H1 (cell line): ENCODE results near the gene MEGF9. TPM values are rescaled to one million over a fixed set of nuclear protein-coding genes. Genes with fewer than 3 reads are reported as not detected.

ENCODE experiments used
- CTCF ChIA-PET: fragments of 300-600 bp; sonication (Branson Sonifier 250); formaldehyde crosslinking; loops from one replicate; lab custom pipeline; 2021; ENCODE audit not compliant: partially characterized antibody; lab: Charles Lee
- POLR2A ChIA-PET: fragments of 300-600 bp; sonication (Branson Sonifier 250); formaldehyde crosslinking; loops from one replicate; lab custom pipeline; 2021; ENCODE audit warnings: inconsistent platforms; ENCODE audit not compliant: partially characterized antibody; lab: Charles Lee
- DNase-seq, 2 experiments: peaks; one replicate each; pipeline versions ENCODE4 v3.0.0 to v3.0.0-alpha.2; 2010 to 2022; ENCODE audit warnings: low spot score in 2 of 2, low read depth in 1 of 2, mixed read lengths in 1 of 2
- FAIRE-seq: peaks from 2 replicates; lab custom pipeline; 2011; peaks lifted over from hg19 to GRCh38; lab: Jason Lieb, UNC
- H2AFZ ChIP-seq: 2 replicates; pipeline ENCODE4 v1.8.1; 2012; ENCODE audit warnings: low read length, inconsistent platforms
- H2AK5ac ChIP-seq: 2 replicates; pipeline ENCODE4 v1.6.1; 2013; ENCODE audit warnings: low read depth, low read length
- H2BK120ac ChIP-seq: replicated peaks from 2 replicates; pipeline ENCODE3; 2013; ENCODE audit warnings: low read depth, low read length, inconsistent platforms
- H2BK12ac ChIP-seq: 2 replicates; pipeline ENCODE4 v1.6.1; 2013; ENCODE audit warnings: low read depth, low read length
- H2BK15ac ChIP-seq: 2 replicates; pipeline ENCODE4 v1.6.1; 2013; ENCODE audit warnings: low read length
- H2BK20ac ChIP-seq: 2 replicates; pipeline ENCODE4 v1.6.1; 2013; ENCODE audit warnings: low read length
- H2BK5ac ChIP-seq: 2 replicates; pipeline ENCODE4 v1.6.1; 2013; ENCODE audit warnings: low read depth, low read length
- H3K14ac ChIP-seq: 2 replicates; pipeline ENCODE4 v1.6.1; 2013; ENCODE audit warnings: inconsistent platforms; ENCODE audit not compliant: insufficient read length
- H3K18ac ChIP-seq: 2 replicates; pipeline ENCODE4 v1.6.1; 2013; ENCODE audit warnings: low read length; ENCODE audit errors: extremely low read depth
- H3K23ac ChIP-seq: 2 replicates; pipeline ENCODE4 v1.6.1; 2013; ENCODE audit warnings: inconsistent platforms; ENCODE audit not compliant: insufficient read length
- H3K23me2 ChIP-seq: 2 replicates; pipeline ENCODE4 v1.6.1; 2013; ENCODE audit warnings: low read depth, low read length
- H3K27ac ChIP-seq: 2 replicates; pipeline ENCODE4 v1.6.1; 2011; ENCODE audit warnings: low read depth, low read length, inconsistent platforms
- H3K27me3 ChIP-seq, 4 experiments: replicated peaks in 1 of 4; 1 replicate in 1 of 4; 2 replicates in 3 of 4; pipeline versions ENCODE4 v1.6.1 to v1.8.1; 2011 to 2013; ENCODE audit warnings: low read length in 3 of 4, mild to moderate bottlenecking in 3 of 4, inconsistent platforms in 2 of 4, mixed read lengths in 2 of 4, moderate library complexity in 1 of 4; ENCODE audit not compliant: control insufficient read depth in 3 of 4, insufficient read depth in 3 of 4; ENCODE audit errors: extremely low read depth in 1 of 4
- H3K36me3 ChIP-seq, 4 experiments: 2 replicates each; pipeline versions ENCODE4 v1.6.1 to v1.8.1; 2011 to 2013; ENCODE audit warnings: mild to moderate bottlenecking in 4 of 4, low read length in 3 of 4, moderate library complexity in 2 of 4, control low read depth in 1 of 4, inconsistent platforms in 1 of 4; ENCODE audit not compliant: insufficient read depth in 4 of 4, control insufficient read depth in 2 of 4
- H3K4ac ChIP-seq: replicated peaks from 2 replicates; pipeline ENCODE3; 2013; ENCODE audit warnings: low read length, low read depth, mixed read lengths, inconsistent platforms; ENCODE audit not compliant: insufficient read length
- H3K4me1 ChIP-seq, 4 experiments: replicated peaks in 1 of 4; 1 replicate in 1 of 4; 2 replicates in 3 of 4; pipeline versions ENCODE4 v1.6.1 to v1.8.1; 2011 to 2013; ENCODE audit warnings: low read length in 3 of 4, inconsistent platforms in 2 of 4, mixed read lengths in 1 of 4; ENCODE audit not compliant: insufficient read depth in 4 of 4, control insufficient read depth in 3 of 4
- H3K4me2 ChIP-seq, 2 experiments: 2 replicates each; pipeline versions ENCODE4 v1.6.1 to v1.8.1; 2011 to 2013; ENCODE audit warnings: low read depth in 2 of 2, low read length in 2 of 2, control low read depth in 1 of 2, inconsistent platforms in 1 of 2, mild to moderate bottlenecking in 1 of 2; ENCODE audit not compliant: insufficient read depth in 1 of 2
- H3K4me3 ChIP-seq, 4 experiments: fragments of 200-600, 300-600 bp in 1 of 4; sonication (generic), shearing (Covaris generic), sonication (Bioruptor Twin) in 1 of 4; 2 replicates each; pipeline versions ENCODE4 v1.5.1 to v1.8.1; 2011 to 2016; ENCODE audit warnings: low read length in 4 of 4, low read depth in 3 of 4, control low read depth in 2 of 4, inconsistent platforms in 2 of 4, mild to moderate bottlenecking in 2 of 4, mixed read lengths in 1 of 4, moderate library complexity in 1 of 4; ENCODE audit not compliant: insufficient read depth in 2 of 4; ENCODE audit errors: extremely low read depth in 1 of 4
- H3K56ac ChIP-seq: replicated peaks from 2 replicates; pipeline ENCODE3; 2013; ENCODE audit warnings: low read depth, mild to moderate bottlenecking, mixed read lengths, low read length, inconsistent platforms; ENCODE audit not compliant: insufficient read length
- H3K79me1 ChIP-seq: 2 replicates; pipeline ENCODE4 v1.6.1; 2013; ENCODE audit warnings: low read depth, low read length, control low read depth
- H3K79me2 ChIP-seq, 2 experiments: 2 replicates each; pipeline versions ENCODE4 v1.6.1 to v1.8.1; 2012 to 2013; ENCODE audit warnings: low read length in 2 of 2, mild to moderate bottlenecking in 2 of 2, inconsistent platforms in 1 of 2; ENCODE audit not compliant: insufficient read depth in 2 of 2, control insufficient read depth in 1 of 2
- H3K9ac ChIP-seq, 4 experiments: replicated peaks in 1 of 4; 1 replicate in 1 of 4; 2 replicates in 3 of 4; pipeline versions ENCODE4 v1.6.1 to v1.8.1; 2011 to 2013; ENCODE audit warnings: low read depth in 3 of 4, low read length in 3 of 4, control low read depth in 2 of 4, mild to moderate bottlenecking in 2 of 4, moderate library complexity in 2 of 4, inconsistent platforms in 1 of 4; ENCODE audit errors: extremely low read depth in 1 of 4
- H3K9me3 ChIP-seq, 2 experiments: 2 replicates each; pipeline versions ENCODE4 v1.6.1 to v1.8.1; 2012 to 2013; ENCODE audit warnings: mild to moderate bottlenecking in 2 of 2, moderate library complexity in 2 of 2, control low read depth in 1 of 2, inconsistent platforms in 1 of 2, low read depth in 1 of 2, low read length in 1 of 2, mixed read lengths in 1 of 2; ENCODE audit not compliant: insufficient read depth in 2 of 2
- H4K20me1 ChIP-seq, 2 experiments: replicated peaks in 1 of 2; 2 replicates each; pipeline versions ENCODE3 to v1.8.1; 2011 to 2013; ENCODE audit warnings: inconsistent platforms in 2 of 2, low read length in 2 of 2, mild to moderate bottlenecking in 1 of 2; ENCODE audit not compliant: insufficient read depth in 2 of 2, control insufficient read depth in 1 of 2
- H4K5ac ChIP-seq: 2 replicates; pipeline ENCODE4 v1.6.1; 2013; ENCODE audit warnings: low read length, low read depth, mixed read lengths, inconsistent platforms; ENCODE audit not compliant: insufficient read length
- H4K8ac ChIP-seq: 2 replicates; pipeline ENCODE4 v1.8.0; 2013; ENCODE audit warnings: mild to moderate bottlenecking, moderate library complexity, low read length, inconsistent platforms; ENCODE audit not compliant: insufficient read depth; ENCODE audit errors: extremely low read depth
- H4K91ac ChIP-seq: replicated peaks from 2 replicates; pipeline ENCODE3; 2013; ENCODE audit warnings: low read length, mixed read lengths, inconsistent platforms; ENCODE audit not compliant: insufficient read length
- BACH1 ChIP-seq: IDR thresholded peaks from 2 replicates; pipeline ENCODE4 v1.6.1; 2012; ENCODE audit warnings: low read length, improper control_type of control experiment
- BCL11A ChIP-seq, 2 experiments: IDR thresholded peaks; one replicate each; pipeline ENCODE4 v1.6.1; 2011; ENCODE audit warnings: low read depth in 2 of 2, low read length in 2 of 2, mild to moderate bottlenecking in 2 of 2
- FOSL1 ChIP-seq: IDR thresholded peaks from 2 replicates; pipeline ENCODE4 v1.6.1; 2011; ENCODE audit warnings: mild to moderate bottlenecking, low read depth, low read length, moderate library complexity; ENCODE audit not compliant: insufficient read depth
- RBBP5 ChIP-seq: IDR thresholded peaks from 2 replicates; pipeline ENCODE4 v1.7.1; 2012; ENCODE audit warnings: low read depth, mild to moderate bottlenecking, inconsistent platforms, low read length, moderate library complexity, borderline replicate concordance
- RNF2 ChIP-seq: fragments of 200-900, 300-1000 bp; sonication (generic); IDR thresholded peaks from 2 replicates; pipeline ENCODE4 v1.7.1; 2016; ENCODE audit warnings: borderline replicate concordance, low read depth, mild to moderate bottlenecking, antibody characterized with exemption, low read length; ENCODE audit not compliant: poor library complexity, severe bottlenecking; ENCODE audit errors: missing control alignments
- USF2 ChIP-seq: IDR thresholded peaks from 2 replicates; pipeline ENCODE4 v1.6.1; 2011; ENCODE audit warnings: low read length, improper control_type of control experiment
- ZNF274 ChIP-seq: IDR thresholded peaks from 2 replicates; pipeline ENCODE4 v1.7.0; 2012; ENCODE audit warnings: low read length, borderline replicate concordance; ENCODE audit errors: extremely low read depth
- WGBS, 2 experiments: shearing (Covaris generic) in 1 of 2; methylation state at CpG; one replicate each; pipeline versions ENCODE4 v1.1.6 to v1.1.7; 2013 to 2015; ENCODE audit warnings: low lambda C conversion rate in 2 of 2, mixed read lengths in 2 of 2, inconsistent platforms in 1 of 2, low coverage in 1 of 2, missing lambda C conversion rate in 1 of 2; ENCODE audit not compliant: insufficient replicate concordance in 2 of 2, insufficient coverage in 1 of 2, insufficient read length in 1 of 2; ENCODE audit errors: extremely low coverage in 1 of 2, missing lambda C conversion rate in 1 of 2; 5-methylcytosine and 5-hydroxymethylcytosine counted together
- polyA plus RNA-seq, 7 experiments: library from polyadenylated mRNA; depleted of rRNA in 3 of 7; stranded (reverse) in 5 of 7; unstranded in 2 of 7; fragments of >200 nt in 5 of 7; fragments of 200-250 nt in 2 of 7; gene quantifications; 1 replicate in 5 of 7; 2 replicates in 1 of 7; 4 replicates in 1 of 7; pipeline versions ENCODE4 v1.2.1 to v1.2.3, GENCODE V29; 2011 to 2013; ENCODE audit warnings: missing spikeins in 2 of 7, mixed read lengths in 2 of 7
- total RNA-seq: library from RNA; stranded (reverse); fragmentation: NEBNext Ultra II Directional; extraction: Animal tissue kit (Norgen Biotek cat#: 25700); gene quantifications from 2 replicates; pipeline ENCODE4 v1.2.1, GENCODE V29; 2021
- TF ChIP-seq, protein P1 (sequence below), 3 experiments: IDR thresholded peaks; 1 replicate in 2 of 3; 2 replicates in 1 of 3; pipeline versions ENCODE4 v1.5.1 to v1.6.1; 2011; ENCODE audit warnings: low read length in 3 of 3, mild to moderate bottlenecking in 3 of 3, inconsistent platforms in 2 of 3, low read depth in 1 of 3, moderate library complexity in 1 of 3; ENCODE audit not compliant: insufficient read depth in 1 of 3; ENCODE audit errors: control extremely low read depth in 1 of 3

Gene MEGF9
- total and polyA plus RNA-seq, 2 of the 8 experiments (the other 6 are each of a cell fraction or from before 2014, with no cell fraction given): 0.45 to 1.8 TPM

- Histone ChIP-seq H3K4me2 (no peak overlapping the region), H4K20me1 (peaks cover 0 to 3% of the 10 kb centered on the region in 2 experiments), H3K4me3 (no peak overlapping the region), H3K23me2 (no peaks in the 10 kb centered on the region), H2BK5ac (no peak overlapping the region), H4K5ac (no peak overlapping the region), H3K9ac (no peak overlapping the region), H3K79me1 (no peaks in the 10 kb centered on the region), H3K18ac (no peak overlapping the region), H2AFZ (no peak overlapping the region), H3K79me2 (no peaks in the 10 kb centered on the region), H3K56ac (no peak overlapping the region), H4K91ac (no peak overlapping the region), H3K27ac (no peak overlapping the region), H3K14ac (no peak overlapping the region), H4K8ac (no peak overlapping the region), H2AK5ac (no peak overlapping the region), H2BK12ac (no peak overlapping the region), H2BK20ac (no peak overlapping the region), H3K9me3 (no peaks in the 10 kb centered on the region), H2BK120ac (no peak overlapping the region), H3K4ac (no peak overlapping the region), H3K23ac (no peak overlapping the region), H3K36me3 (peaks cover 0 to 6% (median 1%) of the 10 kb centered on the region in 4 experiments; a peak in 3 of 8 replicates), H3K27me3 (no peaks in the 10 kb centered on the region), H3K4me1 (no peaks in the 10 kb centered on the region), H2BK15ac (no peak overlapping the region)
- FAIRE-seq (peak; percentile 7), DNase-seq (peak; percentile 13 to 85)
- WGBS, 2 experiments: 40% methylated on average over 6 of the region's 6 CpGs; no CpG with 5 or more reads in 1 of the 2 experiments
- POLR2A ChIA-PET: interaction anchor here (0.6 to 1.8 kb wide), 3 partner anchors 9 to 320 kb away, joined by 3 to 6 read pairs (median 3); no protein-coding TSS in a partner anchor
- CTCF ChIA-PET: interaction anchor here (0.6 to 4.6 kb wide), 38 partner anchors 9 to 601 kb away, joined by 3 to 31 read pairs (median 4); no protein-coding TSS in a partner anchor
- TF ChIP-seq RNF2 (no peak), FOSL1 (no peak), RBBP5 (no peak), BCL11A (IDR thresholded peaks at IDR 0.05; ENCODE audit: low read depth in 2 of 2, low read length in 2 of 2) (no peak), ZNF274 (no peak), USF2 (no peak), BACH1 (no peak)
- TF ChIP-seq, protein P1, sequence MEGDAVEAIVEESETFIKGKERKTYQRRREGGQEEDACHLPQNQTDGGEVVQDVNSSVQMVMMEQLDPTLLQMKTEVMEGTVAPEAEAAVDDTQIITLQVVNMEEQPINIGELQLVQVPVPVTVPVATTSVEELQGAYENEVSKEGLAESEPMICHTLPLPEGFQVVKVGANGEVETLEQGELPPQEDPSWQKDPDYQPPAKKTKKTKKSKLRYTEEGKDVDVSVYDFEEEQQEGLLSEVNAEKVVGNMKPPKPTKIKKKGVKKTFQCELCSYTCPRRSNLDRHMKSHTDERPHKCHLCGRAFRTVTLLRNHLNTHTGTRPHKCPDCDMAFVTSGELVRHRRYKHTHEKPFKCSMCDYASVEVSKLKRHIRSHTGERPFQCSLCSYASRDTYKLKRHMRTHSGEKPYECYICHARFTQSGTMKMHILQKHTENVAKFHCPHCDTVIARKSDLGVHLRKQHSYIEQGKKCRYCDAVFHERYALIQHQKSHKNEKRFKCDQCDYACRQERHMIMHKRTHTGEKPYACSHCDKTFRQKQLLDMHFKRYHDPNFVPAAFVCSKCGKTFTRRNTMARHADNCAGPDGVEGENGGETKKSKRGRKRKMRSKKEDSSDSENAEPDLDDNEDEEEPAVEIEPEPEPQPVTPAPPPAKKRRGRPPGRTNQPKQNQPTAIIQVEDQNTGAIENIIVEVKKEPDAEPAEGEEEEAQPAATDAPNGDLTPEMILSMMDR (IDR thresholded peaks at IDR 0.05; ENCODE audit: control extremely low read depth in 1 of 3, insufficient read depth in 1 of 3, low read depth in 1 of 3, low read length in 3 of 3): peak in 2 of 3 experiments; percentile 84 to 85; a peak in 3 of 4 replicates
These were observed 41.7 kb upstream of the MEGF9 start for GRCh38 chr9:120755810-120756434.
